HG03565 (cell line): ENCODE measurements around the gene PPFIA4.
"Not testable (repeated sequence)": the region's sequence is repeated elsewhere in the genome, so short reads cannot be mapped to it uniquely, and the experiment has no call there.

Experiments used
- ATAC-seq: cut with Tn5 transposase; IDR thresholded peaks from one replicate; pipeline ENCODE4 v1.9.1; 2021; ENCODE audit warnings: mild to moderate bottlenecking, moderate library complexity; ENCODE audit not compliant: unreplicated experiment

PPFIA4 gene

DNA sequence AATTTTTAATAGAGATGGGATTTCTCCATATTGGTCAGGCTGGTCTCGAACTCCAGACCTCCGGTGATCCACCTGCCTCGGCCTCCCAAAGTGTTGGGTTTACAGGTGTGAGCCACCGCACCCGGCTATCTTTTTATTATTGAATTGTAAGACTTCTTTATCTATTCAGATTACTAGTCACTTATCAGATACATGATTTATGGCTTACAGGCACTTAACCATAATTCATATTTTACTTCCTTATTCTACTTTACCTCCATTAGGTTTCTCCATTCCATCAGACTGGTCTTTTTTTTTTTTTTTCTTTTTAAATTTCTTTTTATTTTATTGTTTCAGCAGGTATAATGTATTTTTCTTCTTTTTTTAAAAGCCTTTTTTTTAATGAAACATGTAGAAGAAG, 14.7 kb upstream of the PPFIA4 start:
- no peak for ATAC-seq

DNA sequence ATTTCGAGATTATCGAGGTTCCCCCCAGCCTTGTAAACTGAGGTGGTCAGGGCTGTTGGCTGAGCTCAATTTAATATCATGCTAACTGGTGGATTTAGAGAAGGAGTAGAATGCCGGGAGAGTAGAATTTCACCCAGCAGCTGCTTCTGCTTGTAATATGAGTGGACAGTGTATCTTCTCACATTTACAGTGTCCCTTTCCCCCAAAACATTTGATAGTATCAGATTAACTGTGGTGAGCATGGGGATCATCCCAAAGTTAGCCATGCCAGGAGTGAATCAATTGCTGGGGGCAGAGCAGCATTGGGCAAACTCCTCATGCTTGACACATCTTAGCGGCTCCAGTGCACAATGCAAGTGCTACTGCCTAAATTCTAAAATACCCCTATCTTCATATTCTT, 9.2 kb upstream of the PPFIA4 start:
- no peak for ATAC-seq

DNA sequence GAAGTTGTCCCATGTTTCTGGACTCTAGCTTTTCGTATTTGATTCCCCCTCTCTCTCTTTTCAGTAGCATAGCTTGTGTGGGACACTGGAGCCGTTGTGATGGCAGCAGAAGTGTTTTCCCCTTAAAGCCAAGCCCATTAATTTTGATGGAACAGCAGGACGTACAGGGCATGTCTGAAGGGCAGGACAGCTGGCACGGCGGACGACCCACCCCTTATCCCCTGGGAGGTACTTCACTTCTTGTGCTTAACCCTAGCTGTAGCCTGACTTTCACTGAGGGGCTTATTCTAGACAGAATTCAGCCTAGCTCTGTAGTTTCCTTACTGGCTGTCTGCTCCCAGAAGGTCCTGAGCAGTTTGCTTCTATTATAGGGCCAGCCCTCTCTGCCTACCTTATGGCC, 8.6 kb upstream of the PPFIA4 start:
- no peak for ATAC-seq

DNA sequence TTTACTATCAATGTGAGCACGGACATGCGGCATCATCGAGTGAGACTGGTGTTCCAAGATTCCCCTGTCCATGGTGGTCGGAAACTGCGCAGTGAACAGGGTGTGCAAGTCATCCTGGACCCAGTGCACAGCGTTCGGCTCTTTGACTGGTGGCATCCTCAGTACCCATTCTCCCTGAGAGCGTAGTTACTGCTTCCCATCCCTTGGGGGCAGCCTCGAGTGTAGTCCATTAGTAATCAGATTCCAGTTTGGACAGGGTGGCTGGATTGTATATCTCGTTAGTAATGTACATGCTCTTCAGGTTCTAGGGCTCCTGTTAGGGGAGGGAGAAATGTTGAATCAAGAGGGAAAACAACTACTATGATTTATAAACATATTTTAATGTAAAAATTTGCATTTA, 3.4 kb upstream of the PPFIA4 start:
- not testable (repeated sequence) for ATAC-seq

DNA sequence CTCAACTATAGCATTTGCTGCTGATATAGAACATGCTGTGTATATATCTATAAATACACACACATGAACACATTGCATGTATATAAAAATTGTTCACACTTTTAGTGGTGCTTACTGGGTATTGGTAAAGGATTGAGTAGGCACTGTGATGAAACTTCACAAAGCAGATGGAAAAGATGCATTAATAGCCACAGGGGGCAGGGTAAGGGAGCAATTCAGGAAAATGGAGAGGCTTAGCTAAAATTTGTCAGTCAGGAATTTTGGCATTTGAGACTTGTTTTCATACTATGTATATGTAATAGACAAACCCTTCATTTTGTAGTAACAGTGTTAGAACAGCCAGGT, 633 bp upstream of the PPFIA4 start:
- no peak for ATAC-seq

DNA sequence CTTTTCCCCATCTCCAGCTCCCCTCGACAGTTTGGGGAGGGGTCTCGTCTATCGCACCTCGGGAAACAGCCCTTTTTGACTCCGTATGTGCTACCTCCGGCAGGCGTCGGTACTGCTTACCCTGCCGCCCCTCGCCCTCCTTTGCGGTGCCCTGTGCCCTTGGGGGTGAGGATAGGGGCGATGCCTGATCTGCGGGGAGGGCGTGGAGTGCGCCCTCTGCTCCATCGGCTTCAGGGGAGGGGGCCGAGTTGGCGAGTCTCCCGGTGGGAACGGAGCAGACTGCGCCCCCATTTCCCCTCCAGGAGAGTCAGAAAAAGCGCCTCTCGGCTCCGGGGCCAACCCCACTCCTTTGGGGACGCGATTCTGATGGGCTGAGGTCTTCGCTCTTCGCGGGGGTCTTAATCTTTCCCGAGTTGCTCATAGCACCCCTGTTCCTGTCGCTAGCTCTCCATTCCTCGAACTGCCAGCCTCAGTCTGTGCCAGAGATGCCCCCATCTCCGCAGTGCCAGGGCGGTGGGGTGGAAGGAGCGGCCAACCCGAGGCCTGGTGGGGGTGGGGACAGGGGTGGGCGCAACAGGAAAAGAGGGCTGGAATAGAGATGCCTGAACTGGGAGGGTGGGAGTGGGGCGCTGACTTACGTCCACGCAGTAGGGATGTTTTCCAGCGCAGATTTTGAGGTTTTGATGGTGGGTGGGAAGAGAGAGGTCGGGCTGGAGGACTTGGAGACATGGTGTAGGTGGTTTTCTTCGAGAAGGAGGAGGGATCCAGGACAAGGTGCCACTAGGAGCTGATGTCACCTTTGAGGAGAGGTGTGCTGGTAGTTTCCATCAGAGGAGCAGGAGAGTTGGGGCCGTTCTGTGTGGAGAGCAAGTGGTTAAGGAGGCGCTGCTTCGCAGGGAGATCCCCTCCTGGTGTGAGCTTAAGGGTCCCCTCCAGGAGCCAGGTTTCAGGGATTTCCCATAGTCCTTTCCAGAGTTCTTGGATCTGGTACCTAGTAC, 674 bp downstream of the PPFIA4 start:
- no peak for ATAC-seq

DNA sequence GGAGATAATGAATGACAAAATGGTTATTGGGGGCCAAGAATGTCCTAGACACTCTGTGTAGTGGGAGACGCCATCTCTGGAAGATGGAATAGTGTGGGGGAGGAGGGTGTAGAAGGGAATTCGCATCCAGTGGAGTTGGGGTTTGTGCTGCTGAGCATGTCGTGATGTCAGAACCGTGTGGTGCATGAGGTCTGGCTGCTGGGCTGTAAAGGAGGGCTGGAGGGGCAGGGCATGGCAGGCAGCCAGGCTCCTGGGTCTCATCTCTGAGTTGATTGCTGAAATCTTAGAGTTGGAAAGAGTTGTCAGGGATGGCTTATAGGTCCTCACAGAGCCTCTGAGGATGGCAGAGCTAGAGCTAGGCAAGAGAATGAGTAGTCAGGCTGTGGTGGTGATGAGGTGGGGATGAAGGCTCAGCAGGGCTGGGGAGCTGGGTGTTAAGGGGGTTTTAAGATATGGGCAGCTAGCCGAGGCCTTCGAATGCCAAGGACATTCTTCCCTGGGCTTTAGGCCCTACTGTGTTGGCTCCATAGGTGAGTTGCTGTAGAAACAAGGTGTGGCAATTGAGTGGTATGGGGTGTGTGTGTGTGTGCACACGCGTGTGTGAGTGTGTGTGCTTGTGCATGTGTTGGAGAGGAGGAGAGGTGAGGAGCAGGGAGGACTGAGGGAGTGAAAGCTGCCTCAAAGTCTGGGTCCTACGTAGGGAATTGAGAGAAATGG, 1.9 kb downstream of the PPFIA4 start:
- ATAC-seq, result no peak

DNA sequence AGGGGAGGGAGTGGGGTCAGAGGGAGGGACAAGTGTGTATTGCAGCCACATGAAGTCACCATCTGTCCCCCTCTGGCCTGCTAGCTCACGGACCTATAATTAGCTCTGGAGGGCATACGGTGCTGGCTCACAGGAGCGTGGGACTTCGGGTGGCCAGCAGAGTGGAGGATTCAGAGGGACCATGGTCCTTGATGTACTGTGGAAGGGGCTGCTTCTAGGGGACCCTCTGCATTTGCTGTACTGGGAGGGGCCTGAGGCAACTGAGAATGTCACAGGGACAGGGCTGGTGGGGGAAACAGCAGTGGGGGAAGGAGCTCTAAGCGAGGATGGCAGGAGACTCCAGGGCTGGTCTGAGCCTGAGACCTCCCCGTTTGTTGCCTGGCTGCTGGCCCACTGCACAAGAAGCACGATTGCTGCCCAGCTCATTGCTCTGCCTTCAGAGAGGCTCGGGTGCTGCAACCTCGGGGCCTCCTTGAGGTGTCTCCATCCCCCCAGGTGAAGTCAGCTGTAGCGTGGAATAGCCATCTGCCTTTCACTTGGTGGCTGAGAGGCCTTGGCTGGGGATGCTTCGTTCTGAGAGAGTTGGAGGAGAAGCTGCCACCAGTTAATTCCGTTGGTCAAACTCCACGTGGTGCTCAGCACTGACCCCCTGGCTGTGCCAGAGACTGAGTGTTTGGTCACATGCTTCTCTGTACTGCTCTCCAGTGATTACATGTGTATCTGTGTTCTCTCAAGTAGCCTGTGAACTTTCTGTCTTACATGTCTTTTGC, 2.7 kb downstream of the PPFIA4 start:
- no peak for ATAC-seq

DNA sequence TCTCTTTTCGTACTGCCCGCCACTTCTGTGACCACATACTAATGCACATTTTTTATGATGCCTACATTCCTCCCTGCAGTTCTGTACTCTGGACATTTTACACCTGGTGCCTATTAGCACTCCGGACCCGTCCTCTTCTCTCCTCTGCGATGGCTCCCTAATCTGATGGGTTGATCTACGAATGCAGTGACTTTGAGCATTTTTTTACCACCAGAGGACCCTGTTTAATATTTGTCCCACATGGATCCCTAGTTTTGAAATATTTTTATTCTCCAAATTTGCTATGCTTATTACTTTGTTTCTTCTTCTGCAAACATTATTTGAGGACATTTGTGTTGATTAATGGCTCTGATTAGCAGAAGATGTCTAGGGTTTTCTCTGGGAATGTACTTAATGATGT, 5.2 kb downstream of the PPFIA4 start:
- ATAC-seq, result no peak

DNA sequence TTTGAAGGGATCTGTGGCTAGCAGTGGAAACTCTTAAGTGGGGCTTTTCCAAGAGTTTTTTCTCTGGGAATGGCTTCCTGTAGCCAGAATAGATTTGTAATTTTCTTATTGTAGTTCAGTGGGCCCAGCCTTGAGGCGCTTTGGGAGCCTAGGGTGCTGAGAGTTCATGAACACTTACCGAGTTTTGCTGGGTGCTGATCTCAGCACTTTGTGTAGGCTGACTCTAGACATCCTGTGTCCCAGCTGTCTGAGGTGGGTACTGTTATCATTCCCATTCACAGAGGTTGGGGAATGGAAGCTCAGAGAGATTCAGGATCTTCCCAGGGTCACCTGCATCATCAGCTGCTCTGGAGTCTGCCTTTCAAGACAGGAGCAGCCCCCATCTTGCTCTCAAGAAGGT, 7.0 kb downstream of the PPFIA4 start:
- ATAC-seq, result no peak

DNA sequence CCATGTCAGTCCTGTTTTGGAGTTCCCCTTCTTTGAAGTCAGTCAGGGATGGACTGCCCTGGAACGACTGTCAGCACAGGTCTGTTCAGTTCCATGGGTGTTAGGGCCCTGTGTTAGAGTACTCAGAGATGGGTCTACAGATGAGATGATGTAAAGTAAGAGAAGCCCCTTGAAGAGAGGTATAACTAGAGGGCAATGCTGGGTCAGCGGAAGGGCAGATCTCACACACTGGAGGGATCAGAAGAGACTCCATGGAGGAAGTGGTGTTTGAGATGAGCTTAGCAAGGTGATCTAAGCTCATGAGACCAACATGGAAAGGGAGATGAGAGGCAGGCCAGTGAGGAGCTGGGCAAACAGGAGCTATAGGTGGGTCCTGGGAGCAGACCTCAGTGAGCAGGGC, 7.6 kb downstream of the PPFIA4 start:
- ATAC-seq, result no peak

DNA sequence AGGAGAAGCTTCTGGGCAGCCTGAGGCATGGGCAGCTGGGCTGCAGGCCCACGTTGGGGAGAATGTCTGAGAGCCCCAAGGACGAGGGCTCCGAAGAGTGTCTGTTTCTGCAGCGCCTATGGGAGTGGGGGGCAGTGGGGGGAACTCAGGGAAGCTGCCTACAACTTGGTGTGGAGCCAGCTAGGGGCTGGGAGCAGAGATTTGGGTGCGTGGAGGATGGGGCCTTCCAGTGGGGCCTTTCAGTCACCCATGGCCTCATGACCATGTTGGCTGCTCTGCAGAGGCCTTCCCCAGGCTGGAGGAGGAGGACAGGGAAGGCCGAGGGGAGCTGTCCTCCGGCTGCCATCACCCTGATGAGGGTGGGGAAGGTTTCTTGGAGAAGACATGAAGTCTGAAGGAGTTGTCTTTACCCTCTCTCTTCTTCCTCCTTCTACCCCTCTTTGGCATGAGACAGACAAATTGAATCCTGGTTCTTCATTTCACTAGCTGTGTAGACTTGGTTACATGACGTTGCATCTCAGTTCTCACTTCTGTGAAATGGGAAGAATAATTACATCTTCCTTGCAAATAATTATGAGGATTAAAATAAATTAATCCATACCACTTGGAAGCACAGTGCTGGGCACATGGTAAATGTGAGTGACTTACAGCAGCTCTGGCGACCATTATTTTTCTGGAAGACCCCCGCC, 8.3 kb downstream of the PPFIA4 start:
- no peak for ATAC-seq

DNA sequence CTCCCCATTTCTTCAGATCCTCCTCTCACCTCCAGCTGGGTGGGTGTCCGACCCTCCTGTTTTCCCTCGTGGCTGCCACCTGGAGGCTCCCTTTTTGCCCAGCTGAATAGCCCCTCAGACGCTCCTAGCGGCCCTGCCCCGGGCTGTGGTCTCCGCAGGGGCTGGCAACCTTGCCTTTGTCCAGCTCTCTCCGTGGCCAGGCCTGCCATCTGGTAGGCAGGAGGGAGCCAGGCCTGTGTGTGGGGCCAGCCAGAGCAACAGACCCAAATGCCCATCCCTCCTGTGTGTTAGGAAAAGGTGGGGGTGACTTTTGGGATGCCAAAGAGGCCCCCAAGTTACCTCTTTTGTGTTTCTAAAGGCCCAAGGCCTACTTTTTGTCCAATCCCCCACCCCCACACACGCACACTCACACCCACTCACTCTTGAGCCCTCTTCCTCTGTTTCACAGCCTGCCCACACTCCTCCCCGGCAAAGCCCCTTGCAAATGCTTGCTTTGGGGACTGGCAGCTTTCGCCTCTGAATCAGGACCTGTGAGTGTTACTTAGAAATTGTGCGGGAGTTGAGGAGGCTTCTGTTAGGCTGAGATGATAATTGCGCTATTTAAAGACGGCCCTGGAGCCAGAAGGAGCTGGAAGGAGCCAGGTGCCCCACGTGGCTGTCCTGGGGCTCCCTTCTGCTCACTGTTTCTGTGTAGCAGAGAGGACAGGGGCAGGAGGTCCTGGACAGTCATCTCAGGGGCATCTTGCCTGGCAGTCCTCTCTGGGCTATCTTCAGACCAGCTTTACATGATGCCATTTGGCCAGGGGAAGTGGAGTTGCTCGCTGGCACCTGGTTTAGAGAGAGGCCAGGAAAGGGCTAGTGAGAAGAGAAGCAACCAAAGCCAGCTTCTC, 9.1 kb downstream of the PPFIA4 start:
- no peak for ATAC-seq

DNA sequence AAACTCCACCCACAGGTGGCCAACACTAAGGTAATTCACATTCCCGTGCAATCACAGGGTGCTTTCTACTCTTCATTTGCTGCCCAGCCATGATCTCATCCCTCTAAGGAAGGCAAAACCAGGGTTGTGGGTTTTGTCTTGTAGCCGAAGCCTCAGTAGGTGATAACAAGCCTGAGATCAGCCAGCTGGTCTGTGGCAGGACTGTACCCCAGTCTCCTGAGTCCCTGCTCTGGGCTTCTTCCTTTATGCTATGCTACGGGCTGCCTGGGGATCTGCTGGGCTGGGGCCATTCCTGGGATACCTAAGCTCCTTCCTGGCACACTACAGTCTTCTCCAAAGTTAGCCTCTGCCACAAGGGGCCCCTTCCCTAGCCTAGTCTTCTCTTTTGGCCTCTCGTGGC, 9.8 kb downstream of the PPFIA4 start:
- ATAC-seq, result no peak

DNA sequence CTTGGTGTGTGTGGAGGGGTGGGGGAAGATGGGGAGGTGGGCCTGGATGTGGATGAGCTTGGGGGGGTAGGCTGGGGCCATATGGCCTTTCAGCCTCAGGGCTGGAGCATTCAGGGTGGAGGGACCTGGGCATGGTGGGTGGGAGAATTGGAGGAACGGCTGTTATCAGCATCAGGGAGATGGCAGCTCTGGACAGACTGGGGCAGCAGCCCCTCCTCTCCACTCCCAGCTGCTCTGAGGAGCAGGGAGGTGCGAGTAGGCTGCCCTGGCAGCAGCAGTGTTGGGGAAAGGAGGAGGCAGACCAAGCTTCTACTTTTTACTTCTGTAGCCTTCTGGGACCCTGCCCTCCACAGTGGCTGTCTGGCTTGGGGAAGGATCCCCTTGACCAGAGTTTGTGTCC, 10.2 kb downstream of the PPFIA4 start:
- no peak for ATAC-seq

DNA sequence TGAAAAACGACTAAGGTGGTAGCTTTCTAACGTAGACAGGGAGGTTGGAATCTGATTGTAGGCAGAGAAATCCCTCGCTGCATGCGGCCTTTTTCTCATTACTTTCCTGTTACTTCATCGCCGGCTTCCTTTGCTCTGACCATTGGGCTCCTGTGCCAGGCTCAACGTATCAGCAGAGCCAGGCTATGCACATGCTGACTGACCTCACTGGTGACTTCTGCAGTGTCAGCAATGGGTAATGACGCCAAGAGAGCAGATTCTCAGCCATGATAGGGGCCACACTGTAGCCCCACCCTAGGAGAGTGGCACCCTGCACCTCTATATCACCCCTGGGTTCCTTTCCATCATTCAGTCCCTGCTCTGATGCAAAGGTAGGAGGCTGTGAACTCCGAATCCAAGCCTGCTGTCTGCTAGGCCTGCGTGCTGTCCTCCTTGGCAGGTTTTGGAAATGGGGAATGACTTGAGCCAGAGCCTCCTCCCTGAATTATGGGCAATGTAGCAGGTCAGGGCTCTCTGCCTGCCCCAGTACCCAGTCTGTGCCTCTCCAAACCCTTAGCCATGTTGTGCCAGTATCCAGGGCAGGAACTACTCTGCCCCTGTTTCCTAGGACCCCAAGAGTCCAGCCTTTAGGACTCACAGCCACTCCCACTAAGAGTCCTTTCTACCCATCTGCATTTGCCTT, 11.4 kb downstream of the PPFIA4 start:
- no peak for ATAC-seq

DNA sequence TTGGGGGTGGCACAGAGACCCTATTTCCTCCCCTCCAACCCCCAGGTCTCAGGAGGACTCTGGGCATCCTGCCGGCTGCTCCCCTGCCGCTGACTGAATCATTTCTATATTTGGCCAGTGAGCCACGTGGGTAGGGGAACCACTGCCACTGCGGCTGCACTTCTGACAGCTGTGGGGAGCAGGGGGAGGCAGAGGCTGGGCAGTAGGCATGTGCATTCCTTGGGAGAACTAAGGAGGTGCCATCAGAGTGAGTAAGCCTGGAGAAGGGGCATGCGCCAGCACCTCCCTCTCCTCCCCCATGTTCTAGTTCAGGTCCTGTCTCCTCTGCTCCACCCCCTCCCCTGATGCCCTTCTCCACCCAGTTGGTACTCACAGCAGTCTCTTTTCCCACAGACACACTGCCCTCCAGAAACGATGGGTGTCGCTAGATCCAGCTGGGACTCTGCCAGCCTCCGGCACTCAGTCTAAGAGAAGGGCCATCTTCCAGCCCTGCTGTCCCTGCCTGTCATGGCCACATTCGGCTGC, 12.0 kb downstream of the PPFIA4 start:
- ATAC-seq, result no peak

DNA sequence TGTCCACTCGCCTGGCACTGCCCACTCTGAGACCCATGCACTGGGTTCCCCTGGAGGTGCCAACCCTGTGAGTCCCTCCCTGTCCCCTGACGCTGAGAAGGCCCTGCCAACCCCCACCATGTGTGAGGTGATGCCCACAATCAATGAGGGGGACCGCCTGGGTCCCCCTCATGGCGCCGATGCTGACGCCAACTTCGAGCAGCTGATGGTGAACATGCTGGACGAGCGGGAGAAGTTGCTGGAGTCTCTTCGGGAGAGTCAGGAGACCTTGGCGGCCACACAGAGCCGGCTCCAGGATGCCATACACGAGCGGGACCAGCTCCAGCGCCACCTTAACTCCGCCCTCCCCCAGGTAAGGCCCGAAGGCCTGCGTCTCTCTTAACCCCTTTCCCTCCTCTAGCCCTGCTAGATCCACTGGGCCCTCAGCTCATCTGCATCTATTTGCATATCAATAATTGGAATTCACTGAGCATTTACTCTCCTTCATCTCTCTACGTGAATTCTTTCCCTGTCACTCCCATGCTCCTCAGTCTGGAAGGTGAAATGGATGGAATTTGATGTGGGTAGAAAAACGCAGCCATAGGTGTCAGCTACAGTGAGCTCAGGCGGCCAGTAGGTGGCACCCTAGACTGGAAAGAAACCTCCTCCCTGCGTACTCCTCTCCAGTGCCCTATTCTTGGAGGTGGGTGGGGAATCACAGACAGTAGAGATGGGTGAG, 12.8 kb downstream of the PPFIA4 start:
- ATAC-seq, result no peak
